SK-N-MC (cell line): Measurements from ENCODE around the gene CPXM2.

Source experiments
- EZH2 ChIP-seq: fragments of 200-600 bp; sonication (generic); IDR thresholded peaks from one replicate; pipeline ENCODE4 v1.6.1; 2017; ENCODE audit warnings: antibody characterized with exemption
- POLR2AphosphoS5 ChIP-seq: IDR thresholded peaks from 2 replicates; pipeline ENCODE4 v1.6.1; 2012; ENCODE audit warnings: mild to moderate bottlenecking, low read depth, low read length, borderline replicate concordance

- TF ChIP-seq EZH2 (no peak), POLR2AphosphoS5 (no peak)
Observed at GRCh38 chr10:123868038-123869019, 23.3 kb downstream of the CPXM2 start.
